Purkinje cell (primary cell): Measurements from ENCODE around the gene LHFPL5. TPM values are rescaled to one million over a fixed set of nuclear protein-coding genes. Genes with fewer than 3 reads are reported as not detected.

Experiments used
- polyA plus RNA-seq: library from polyadenylated mRNA; unstranded; fragments of >200 nt; fragmentation: Nextera tagmentation; gene quantifications from 2 replicates; pipeline ENCODE4 v1.2.1, GENCODE V29; 2014

Gene LHFPL5
- polyA plus RNA-seq, result not detected in 2 replicates

GRCh38 chr6:35804996-35805736 lies at the start of gene LHFPL5:
Gene LHFPL5, plus strand, starts transcription at chr6:35805352. Its CDS starts 319 bp downstream, at chr6:35805671.

GRCh38 chr6:35776364-35777215 lies 28.6 kb upstream of the LHFPL5 start, which contains the start of gene CLPSL2:
Gene CLPSL2, plus strand, starts transcription at chr6:35776598. Its CDS starts 21 bp downstream, at chr6:35776619.

GRCh38 chr6:35780719-35781118 lies 24.4 kb upstream of the LHFPL5 start, which contains the start of gene CLPSL1:
Gene CLPSL1, plus strand, starts transcription at chr6:35781019. Its CDS starts 92 bp downstream, at chr6:35781111.

Other genes with a start within 250 kb of the LHFPL5 start
- 0.43 TPM in 1 of 2 replicates, not detected in the other for gene FKBP5, start 116.4 kb upstream of the LHFPL5 start, polyA plus RNA-seq
- not detected in 2 replicates for gene ARMC12, start 68.3 kb upstream of the LHFPL5 start, polyA plus RNA-seq
- 1.9 TPM in 1 of 2 replicates, not detected in the other for gene CLPSL2, start 28.8 kb upstream of the LHFPL5 start, polyA plus RNA-seq
- not detected in 2 replicates for gene CLPSL1, start 24.3 kb upstream of the LHFPL5 start, polyA plus RNA-seq
- not detected in 2 replicates for gene CLPS, start 8.0 kb upstream of the LHFPL5 start, polyA plus RNA-seq
- 94.4 and 137 TPM in 2 replicates for gene SRPK1, start 115.7 kb downstream of the LHFPL5 start, polyA plus RNA-seq
- 1.4 and 2.9 TPM in 2 replicates for gene SLC26A8, start 219.3 kb downstream of the LHFPL5 start, polyA plus RNA-seq
- gene MAPK14, start 222.5 kb downstream of the LHFPL5 start, polyA plus RNA-seq, result 8.6 and 10.1 TPM in 2 replicates